Measurements from ENCODE around the gene BRI3.

BRI3 gene

GRCh38 chr7:98254516-98254915 is 27.0 kb upstream of the BRI3 start:
- DNase-seq, result no peak

- no peak for DNase-seq
Observed at GRCh38 chr7:98254951-98255610, 26.4 kb upstream of the BRI3 start.

GRCh38 chr7:98256431-98256830 is 25.1 kb upstream of the BRI3 start:
- DNase-seq, result no peak

DNA sequence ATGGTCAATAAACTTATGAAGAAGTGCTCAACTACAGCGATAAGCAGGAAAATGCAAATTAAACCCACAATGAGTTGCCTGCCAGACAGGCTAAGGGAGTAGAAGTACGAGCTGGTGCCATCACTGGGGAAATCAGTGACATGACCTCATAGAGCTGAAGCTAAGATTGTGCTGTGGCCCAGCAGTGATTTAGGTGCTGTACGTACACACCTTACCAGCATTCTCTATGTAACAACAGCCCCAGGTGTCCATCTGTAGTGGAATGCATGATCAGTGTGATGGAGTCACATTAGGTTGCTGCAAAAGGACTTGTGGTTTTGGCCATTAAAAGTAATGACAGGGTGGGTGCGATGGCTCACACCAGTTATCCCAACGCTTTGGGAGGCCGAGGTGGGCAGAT is 23.8 kb upstream of the BRI3 start:
- DNase-seq, result no peak

DNA sequence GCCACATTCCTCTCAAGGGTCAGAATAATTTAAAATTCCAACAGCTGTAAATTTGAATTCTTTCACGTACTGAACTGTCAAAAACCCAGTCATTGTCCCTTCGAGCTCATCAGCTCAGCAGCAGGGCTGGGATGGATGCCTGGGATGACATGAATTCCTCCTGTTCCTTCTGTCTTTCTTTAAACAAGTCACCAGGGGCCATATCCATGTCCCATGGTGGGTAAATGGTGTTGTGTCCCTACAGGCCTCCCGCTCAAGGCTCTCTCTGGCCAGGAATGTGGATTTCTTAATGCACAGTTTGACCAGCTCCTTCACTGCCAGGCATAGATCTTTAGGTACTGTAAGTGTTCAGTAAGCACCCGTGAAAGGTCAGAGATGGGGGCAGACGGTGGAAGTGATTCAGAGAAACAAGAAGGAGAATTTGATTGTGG is 15.6 kb upstream of the BRI3 start:
- DNase-seq, result no peak

GRCh38 chr7:98266840-98267239 is 14.6 kb upstream of the BRI3 start:
- no peak for DNase-seq

DNA sequence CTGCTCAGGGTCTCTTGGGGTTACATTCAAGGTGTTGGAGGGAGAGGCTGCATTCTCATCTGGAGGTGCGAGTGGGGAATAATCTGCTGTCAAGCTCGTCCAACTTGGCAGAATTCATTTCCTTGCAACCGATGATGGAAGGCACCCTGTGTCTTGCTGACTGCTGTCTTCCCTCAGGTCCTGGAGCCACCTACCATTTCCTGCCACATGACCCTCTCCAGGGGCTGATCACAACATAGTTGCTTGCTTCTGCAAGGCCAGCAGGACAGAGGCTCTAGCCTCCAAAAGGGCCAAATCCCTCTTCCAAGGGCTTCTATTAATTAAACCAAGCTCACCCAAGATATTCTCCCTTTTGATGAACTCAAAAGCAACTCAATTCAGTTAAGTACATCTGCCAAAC is 14.2 kb upstream of the BRI3 start:
- no peak for DNase-seq

- no peak for DNase-seq
Observed at GRCh38 chr7:98276241-98276761, 5.2 kb upstream of the BRI3 start.

DNA sequence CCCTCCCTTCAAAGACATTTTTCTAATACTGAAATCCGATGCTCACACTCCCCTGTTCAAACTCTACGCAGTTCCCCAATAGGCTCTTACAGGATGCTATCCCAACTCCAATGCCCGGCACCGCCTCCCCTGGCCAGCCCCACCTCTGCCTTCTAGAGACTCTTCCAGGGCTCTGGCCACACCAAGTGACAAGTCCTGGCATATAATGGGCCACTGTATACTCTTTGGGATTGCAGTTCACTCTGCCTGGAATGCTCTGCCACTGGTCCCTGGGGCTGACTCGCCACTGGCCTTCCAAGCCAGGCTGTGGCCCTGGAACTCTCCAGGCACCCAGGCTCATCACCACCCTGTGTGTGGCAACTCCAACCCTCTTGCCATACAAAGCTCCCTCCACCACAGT is 3.1 kb upstream of the BRI3 start:
- no peak for DNase-seq

- no peak for DNase-seq
Observed at GRCh38 chr7:98278936-98279335, 2.5 kb upstream of the BRI3 start.

DNA sequence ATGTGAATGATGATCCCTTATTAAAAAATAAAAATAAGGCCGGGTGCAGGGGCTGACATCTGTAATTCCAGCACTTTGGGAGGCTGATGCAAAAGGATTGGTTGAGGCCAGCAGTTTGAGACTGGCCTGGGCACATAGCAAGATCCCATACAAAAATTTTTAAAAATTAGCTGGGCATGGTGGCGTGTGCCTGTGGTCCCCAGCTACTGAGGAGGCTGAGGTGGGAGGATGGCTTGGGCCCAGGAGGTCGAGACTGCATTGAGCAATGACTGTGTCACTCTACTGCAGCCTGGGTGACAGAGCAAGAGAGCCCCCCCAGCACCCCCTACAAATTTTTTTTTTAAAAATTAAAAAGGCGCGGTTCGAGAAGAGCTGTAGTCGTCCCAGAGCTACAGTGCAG is 1.2 kb upstream of the BRI3 start:
- DNase-seq, result no peak

DNA sequence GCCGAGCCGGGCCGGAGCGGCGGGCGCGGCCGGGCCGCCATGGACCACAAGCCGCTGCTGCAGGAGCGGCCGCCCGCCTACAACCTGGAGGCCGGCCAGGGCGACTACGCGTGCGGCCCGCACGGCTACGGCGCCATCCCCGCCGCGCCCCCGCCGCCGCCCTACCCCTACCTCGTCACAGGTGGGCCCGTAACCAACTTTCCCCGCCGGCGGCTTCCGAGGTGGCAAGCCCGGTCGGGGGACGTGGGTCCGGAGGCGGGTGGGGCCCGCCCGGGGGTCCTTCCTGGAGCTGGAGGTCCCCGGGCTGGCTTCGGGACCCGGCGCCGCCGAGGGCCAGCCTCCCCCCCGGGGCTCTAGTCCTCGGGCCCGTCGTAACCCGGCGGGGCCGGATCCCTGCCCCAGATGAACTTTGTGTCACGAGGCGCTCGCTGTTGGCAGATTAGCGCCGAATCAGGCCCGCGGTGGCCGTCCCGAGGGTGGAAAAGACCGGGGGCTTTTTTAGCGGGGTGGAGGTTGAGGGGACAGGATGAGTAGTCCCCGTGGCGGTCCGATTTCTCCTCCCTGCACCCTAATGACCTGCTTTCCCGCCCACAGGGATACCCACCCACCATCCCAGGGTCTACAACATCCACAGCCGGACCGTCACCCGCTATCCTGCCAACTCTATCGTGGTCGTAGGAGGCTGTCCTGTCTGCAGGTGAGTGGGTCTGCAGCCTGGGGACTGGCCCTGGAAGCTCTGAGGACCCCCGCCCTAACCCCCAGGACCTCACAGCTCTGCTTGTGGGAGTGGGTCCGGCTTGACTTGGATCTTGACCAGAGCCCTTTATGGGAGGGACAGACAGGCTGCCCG is 496 bp downstream of the BRI3 start:
- DNase-seq, result peak in 1 of 2 experiments; percentile 59

DNA sequence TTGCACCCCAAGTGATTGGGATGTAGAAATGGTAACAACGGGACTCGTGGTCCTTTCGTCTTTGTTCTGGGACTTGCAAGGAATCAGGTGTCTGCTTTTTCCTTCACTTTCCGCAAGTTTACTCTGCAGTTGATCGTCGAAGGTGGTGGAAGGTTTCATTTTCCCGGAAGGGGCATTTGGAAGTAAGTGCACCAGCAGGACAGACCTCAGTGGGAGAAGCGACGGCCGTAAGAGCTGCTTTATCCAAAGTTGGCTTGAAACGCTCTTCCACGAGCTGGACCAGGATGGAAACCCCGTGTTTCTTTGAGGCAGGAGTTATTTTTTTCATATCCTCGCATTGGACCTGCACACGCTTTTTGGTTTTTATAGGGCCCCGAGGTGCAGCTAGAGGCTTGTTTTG is 1.2 kb downstream of the BRI3 start:
- peak in 1 of 2 experiments; percentile 35 for DNase-seq

DNA sequence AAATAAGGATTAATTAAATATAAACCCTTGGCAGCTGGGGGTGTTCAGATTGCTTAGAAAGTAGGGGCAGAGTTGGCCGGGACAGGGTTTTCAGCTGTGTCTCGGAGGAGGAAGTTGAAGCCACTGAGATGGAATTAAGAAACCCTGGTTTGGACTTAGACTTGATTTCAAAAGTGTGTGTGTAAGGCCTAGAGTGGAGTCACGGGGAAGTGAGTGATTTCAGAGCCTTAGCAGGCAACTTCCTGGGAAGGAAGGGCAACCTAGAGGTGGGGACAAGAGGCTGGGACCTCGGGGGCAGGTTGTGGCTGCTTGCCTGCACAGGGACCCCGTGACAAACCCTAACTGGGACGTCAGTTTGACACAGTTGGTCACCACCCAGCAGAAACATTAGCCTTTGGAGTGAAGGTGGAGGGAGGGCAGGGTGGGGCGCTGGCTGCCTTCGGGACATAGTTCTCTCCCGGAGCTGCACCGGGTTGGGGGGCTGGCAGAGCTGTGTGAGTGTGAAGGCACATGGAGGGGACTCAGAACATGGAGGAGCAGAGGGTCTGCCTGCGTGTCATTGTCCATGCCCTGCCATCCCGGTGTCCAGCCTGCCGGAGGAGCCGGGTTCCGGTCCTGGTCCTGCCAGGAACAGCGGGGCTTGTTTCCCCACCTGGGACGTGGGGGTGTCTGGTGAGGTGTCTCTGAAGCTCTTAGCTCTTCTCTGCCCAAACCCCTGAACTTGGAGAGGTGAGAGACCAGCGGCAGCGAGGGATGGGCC is 1.8 kb downstream of the BRI3 start:
- DNase-seq, result no peak

DNA sequence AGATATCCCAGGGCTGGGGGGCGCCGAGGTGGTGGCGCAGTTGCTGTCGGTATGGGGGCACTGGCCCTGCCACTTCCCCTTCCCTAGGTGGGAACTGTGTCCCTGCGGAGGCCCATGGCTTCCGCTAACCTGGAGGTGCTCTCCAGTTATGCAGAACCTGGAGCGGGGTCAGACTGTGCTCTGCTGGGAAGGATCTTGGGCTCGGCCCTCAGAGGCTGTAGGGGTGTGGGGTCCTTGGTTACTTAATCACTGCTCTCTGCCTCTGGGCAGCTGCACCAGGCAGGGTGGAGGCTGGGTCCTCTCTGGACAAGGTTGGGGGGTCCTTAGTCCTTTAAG is 2.4 kb downstream of the BRI3 start:
- no peak for DNase-seq

DNA sequence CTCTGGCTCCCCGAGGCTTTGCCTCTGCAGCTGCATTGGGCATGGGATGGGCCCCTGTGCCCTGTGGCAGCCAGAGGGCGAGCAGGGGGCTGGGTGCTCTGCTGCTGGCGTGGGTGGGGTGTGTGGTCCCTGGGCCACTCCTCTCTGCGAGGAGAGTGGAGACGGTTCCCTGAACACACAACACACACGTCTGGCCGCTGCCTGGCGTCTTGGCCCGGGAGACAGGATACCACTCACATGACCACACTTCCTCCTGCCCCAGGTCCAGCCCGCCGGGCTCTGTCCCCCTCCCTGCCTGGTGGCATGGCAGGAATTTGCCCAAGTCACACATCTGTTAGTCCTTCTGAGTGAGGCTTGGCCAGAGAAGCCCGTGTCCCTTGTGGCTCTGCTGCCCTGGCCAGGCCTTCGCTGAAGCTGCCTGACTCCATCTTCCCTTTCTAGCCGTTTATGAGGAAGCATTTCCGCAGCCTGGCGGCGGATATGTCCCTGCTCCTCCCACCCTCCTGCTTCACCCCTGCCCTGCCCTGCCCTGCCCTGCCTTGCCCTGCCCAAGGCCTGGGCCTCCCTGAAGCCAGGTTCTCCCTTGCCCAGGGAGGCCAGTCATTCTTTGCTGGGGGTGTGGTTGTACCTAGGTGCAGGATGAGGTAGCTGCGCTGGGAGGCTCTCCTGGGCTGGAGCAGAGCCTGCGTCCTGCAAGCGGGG is 3.0 kb downstream of the BRI3 start:
- peak in 1 of 2 experiments; percentile 42 for DNase-seq

- no peak for DNase-seq
Observed at GRCh38 chr7:98285157-98286092, 3.9 kb downstream of the BRI3 start.

GRCh38 chr7:98286093-98286539 is 4.6 kb downstream of the BRI3 start:
- DNase-seq, result peak in 1 of 2 experiments; percentile 34

DNA sequence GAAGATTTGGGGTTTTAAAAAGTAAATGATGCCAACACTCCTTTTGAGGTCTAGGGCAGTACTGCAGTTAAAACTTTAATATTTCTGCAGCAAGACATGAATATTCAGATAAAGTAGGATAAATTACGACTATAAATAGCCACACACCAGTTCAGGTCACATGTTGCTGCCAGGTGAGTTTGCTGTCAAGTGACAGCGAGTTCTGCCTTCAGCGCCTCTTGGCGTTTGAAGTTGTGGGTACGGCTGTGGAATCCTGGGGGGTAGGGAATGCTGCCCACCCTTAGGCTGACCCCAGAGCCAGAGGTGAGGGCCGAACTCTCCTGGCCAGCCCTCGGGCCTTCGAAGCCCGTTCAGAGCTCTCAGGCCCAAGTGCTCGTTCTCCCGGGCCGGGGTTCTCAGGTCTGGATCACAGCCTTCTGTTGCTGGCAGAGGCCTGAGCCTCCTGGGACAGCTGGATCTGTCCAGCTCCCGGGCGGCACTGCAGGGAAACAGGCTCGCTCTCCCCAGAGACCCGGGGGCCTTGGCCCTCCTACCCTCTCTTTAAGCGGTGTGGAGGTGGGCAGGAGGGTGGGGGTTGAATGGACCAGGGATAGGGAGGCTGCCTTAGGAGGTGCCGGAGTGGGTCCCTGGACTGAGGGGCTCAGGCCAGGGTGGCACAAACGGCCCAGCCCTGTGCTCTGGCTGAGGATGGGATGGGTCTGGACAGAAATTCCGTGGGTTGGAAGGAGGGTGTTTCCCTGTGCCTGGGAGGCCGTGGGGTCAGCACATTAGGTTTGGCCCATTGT is 5.4 kb downstream of the BRI3 start:
- DNase-seq, result peak; percentile 13 to 63

- peak; percentile 34 to 85 for DNase-seq
Observed at GRCh38 chr7:98287486-98287959, 6.0 kb downstream of the BRI3 start.
